Effector memory CD8-positive, alpha-beta T cell (primary cell): ENCODE results near the gene COG7.

Experiments used
- ATAC-seq: fragments of 150-1000 bp; cut with Tn5 transposase; replicated peaks from 2 replicates; pipeline ENCODE4 v1.10.0; 2021; ENCODE audit warnings: mild to moderate bottlenecking, moderate library complexity
- DNase-seq, 3 experiments: peaks; one replicate each; pipeline ENCODE4 v3.0.0; 2021
- H3K27ac Mint-ChIP-seq, 2 donors: one replicate each; pipeline ENCODE4 v1.8.0; 2022; ENCODE audit warnings: mild to moderate bottlenecking in 2 of 2, mixed read lengths in 2 of 2, moderate library complexity in 2 of 2
- H3K27me3 Mint-ChIP-seq, 2 donors: one replicate each; pipeline ENCODE4 v1.8.0; 2022; ENCODE audit warnings: mixed read lengths in 2 of 2
- H3K36me3 Mint-ChIP-seq: one replicate; pipeline ENCODE4 v1.8.0; 2022; ENCODE audit warnings: mild to moderate bottlenecking, moderate library complexity, mixed read lengths; ENCODE audit not compliant: insufficient read depth
- H3K4me1 Mint-ChIP-seq, 2 donors: one replicate each; pipeline ENCODE4 v1.8.0; 2022; ENCODE audit warnings: low read depth in 2 of 2, mixed read lengths in 2 of 2
- H3K4me3 Mint-ChIP-seq, 2 donors: one replicate each; pipeline ENCODE4 v1.8.0; 2022; ENCODE audit warnings: mild to moderate bottlenecking in 2 of 2, mixed read lengths in 2 of 2, moderate library complexity in 2 of 2
- H3K9me3 Mint-ChIP-seq, 2 donors: one replicate each; pipeline ENCODE4 v1.8.0; 2022; ENCODE audit warnings: mixed read lengths in 2 of 2

COG7 gene

GRCh38 chr16:23348579-23349469 is 104.2 kb downstream of the COG7 start:
- ATAC-seq (no peak), DNase-seq (no peak)
- Mint-ChIP-seq H3K27me3 (peaks cover 24 to 53% of the 10 kb centered on the region in 2 donors), H3K27ac (no peak overlapping the region), H3K4me3 (no peak overlapping the region), H3K4me1 (no peaks in the 10 kb centered on the region), H3K36me3 (no peaks in the 10 kb centered on the region), H3K9me3 (no peaks in the 10 kb centered on the region)

- Mint-ChIP-seq H3K36me3 (no peaks in the 10 kb centered on the region), H3K4me1 (no peaks in the 10 kb centered on the region), H3K27me3 (peaks cover 13 to 27% of the 10 kb centered on the region in 2 donors), H3K4me3 (no peak overlapping the region), H3K9me3 (no peaks in the 10 kb centered on the region), H3K27ac (no peak overlapping the region)
- DNase-seq (no peak), ATAC-seq (no peak)
Measured at GRCh38 chr16:23345237-23345636, 107.8 kb downstream of the COG7 start.

GRCh38 chr16:23343643-23344612 is 109.1 kb downstream of the COG7 start:
- no peaks in the 10 kb centered on the region for H3K9me3 Mint-ChIP-seq
- no peak for ATAC-seq
- H3K36me3 Mint-ChIP-seq = no peaks in the 10 kb centered on the region
- DNase-seq = no peak
- H3K27me3 Mint-ChIP-seq = peaks cover 16% of the 10 kb centered on the region in 2 donors
- H3K4me1 Mint-ChIP-seq = no peaks in the 10 kb centered on the region
- no peak overlapping the region for H3K27ac Mint-ChIP-seq
- H3K4me3 Mint-ChIP-seq = no peak overlapping the region

GRCh38 chr16:23342083-23342640 is 110.8 kb downstream of the COG7 start:
- Mint-ChIP-seq H3K4me1 (no peaks in the 10 kb centered on the region), H3K9me3 (no peaks in the 10 kb centered on the region), H3K27ac (no peak overlapping the region), H3K4me3 (no peak overlapping the region), H3K27me3 (peaks cover 10 to 16% of the 10 kb centered on the region in 2 donors), H3K36me3 (no peaks in the 10 kb centered on the region)
- no peak for ATAC-seq
- DNase-seq = no peak

GRCh38 chr16:23339787-23340186 is 113.2 kb downstream of the COG7 start:
- Mint-ChIP-seq H3K4me1 (peaks cover 4 to 5% of the 10 kb centered on the region in 2 donors), H3K27me3 (peaks cover 20 to 24% of the 10 kb centered on the region in 2 donors), H3K36me3 (no peaks in the 10 kb centered on the region), H3K9me3 (no peaks in the 10 kb centered on the region), H3K4me3 (no peak overlapping the region), H3K27ac (no peak overlapping the region)
- no peak for ATAC-seq
- no peak for DNase-seq
